GM23338 (cell line): ENCODE data around the gene BBOX1. TPM values are rescaled to one million over a fixed set of nuclear protein-coding genes. Genes with fewer than 3 reads are reported as not detected.

ENCODE experiments used
- ATAC-seq: fragments of 200-7000 bp; cut with Tn5 transposase; 3 replicates; pipeline ENCODE4 v1.9.1; 2020
- DNase-seq: peaks from one replicate; pipeline ENCODE4 v3.0.0-alpha.2; 2015; ENCODE audit warnings: low spot score
- H2AFZ ChIP-seq: fragments of 200-600 bp; sonication (generic); 2 replicates; pipeline ENCODE4 v1.8.0; 2016; ENCODE audit warnings: antibody characterized with exemption, mild to moderate bottlenecking, moderate library complexity
- H3F3A ChIP-seq: fragments of 200-600 bp; sonication (generic); replicated peaks from 2 replicates; pipeline ENCODE4 v1.8.0; 2017; ENCODE audit warnings: antibody characterized with exemption, mixed run types, low read depth
- H3K27ac ChIP-seq: fragments of 200-600 bp; sonication (generic); 2 replicates; pipeline ENCODE4 v1.6.1; 2016; ENCODE audit warnings: low read depth
- H3K27me3 ChIP-seq: fragments of 200-600 bp; sonication (generic); 2 replicates; pipeline ENCODE4 v1.8.0; 2016; ENCODE audit warnings: mild to moderate bottlenecking, mixed run types, moderate library complexity; ENCODE audit not compliant: insufficient read depth
- H3K36me3 ChIP-seq: fragments of 200-600 bp; sonication (generic); 2 replicates; pipeline ENCODE4 v1.8.0; 2016; ENCODE audit warnings: mild to moderate bottlenecking; ENCODE audit not compliant: insufficient read depth
- H3K4me1 ChIP-seq: fragments of 200-600 bp; sonication (generic); 2 replicates; pipeline ENCODE4 v1.8.0; 2016; ENCODE audit warnings: mild to moderate bottlenecking, moderate library complexity; ENCODE audit not compliant: insufficient read depth
- H3K4me2 ChIP-seq: fragments of 200-600 bp; sonication (generic); 2 replicates; pipeline ENCODE4 v1.7.1; 2017; ENCODE audit warnings: mixed run types
- H3K4me3 ChIP-seq: fragments of 200-600 bp; sonication (generic); 2 replicates; pipeline ENCODE4 v1.6.1; 2016; ENCODE audit warnings: mixed run types
- H3K79me2 ChIP-seq: fragments of 200-600 bp; sonication (generic); replicated peaks from 2 replicates; pipeline ENCODE4 v1.8.0; 2017; ENCODE audit warnings: mild to moderate bottlenecking; ENCODE audit not compliant: insufficient read depth
- H3K9me2 ChIP-seq: fragments of 200-600 bp; sonication (generic); 2 replicates; pipeline ENCODE4 v1.8.0; 2017; ENCODE audit not compliant: insufficient read depth
- H4K20me1 ChIP-seq: fragments of 200-600 bp; sonication (generic); replicated peaks from 2 replicates; pipeline ENCODE4 v1.8.0; 2017; ENCODE audit warnings: mild to moderate bottlenecking; ENCODE audit not compliant: insufficient read depth
- H3K27ac Mint-ChIP-seq: 2 replicates; pipeline ENCODE4 v1.8.0; 2020; ENCODE audit warnings: inconsistent platforms, mild to moderate bottlenecking, moderate library complexity, mixed read lengths
- H3K27me3 Mint-ChIP-seq: 3 replicates; pipeline ENCODE4 v1.8.0; 2022; ENCODE audit warnings: low read depth, mild to moderate bottlenecking, moderate library complexity, mixed read lengths, inconsistent platforms; ENCODE audit not compliant: insufficient read depth, poor library complexity
- H3K36me3 Mint-ChIP-seq: 3 replicates; pipeline ENCODE4 v1.8.0; 2021; ENCODE audit warnings: low read depth, mild to moderate bottlenecking, inconsistent platforms, moderate library complexity, mixed read lengths
- H3K4me1 Mint-ChIP-seq: 3 replicates; pipeline ENCODE4 v1.8.0; 2020; ENCODE audit warnings: mild to moderate bottlenecking, inconsistent platforms, mixed read lengths
- H3K4me3 Mint-ChIP-seq: 3 replicates; pipeline ENCODE4 v1.8.0; 2021; ENCODE audit warnings: moderate library complexity, mild to moderate bottlenecking, inconsistent platforms, mixed read lengths
- H3K9me3 Mint-ChIP-seq: 3 replicates; pipeline ENCODE4 v1.8.0; 2020; ENCODE audit warnings: moderate library complexity, mild to moderate bottlenecking, inconsistent platforms, mixed read lengths
- CREB1 ChIP-seq: fragments of 250-450 bp; sonication (Bioruptor Pico); IDR thresholded peaks from 2 replicates; pipeline ENCODE4 v1.5.0; 2020; ENCODE audit warnings: low read depth, mild to moderate bottlenecking, moderate library complexity
- EZH2 ChIP-seq: fragments of 200-600 bp; sonication (generic); IDR thresholded peaks from one replicate; pipeline ENCODE4 v1.8.0; 2017; ENCODE audit warnings: antibody characterized with exemption, mild to moderate bottlenecking, low read depth; ENCODE audit not compliant: unreplicated experiment
- NANOG ChIP-seq: IDR thresholded peaks from 2 replicates; pipeline ENCODE4 v1.6.1; 2016; ENCODE audit warnings: antibody characterized with exemption, borderline replicate concordance
- POLR2AphosphoS5 ChIP-seq: IDR thresholded peaks from 2 replicates; pipeline ENCODE4 v1.6.1; 2016; ENCODE audit warnings: antibody characterized with exemption, low read depth
- ZNF114 ChIP-seq: fragments of 250-450 bp; sonication (Bioruptor Pico); IDR thresholded peaks from 2 replicates; pipeline ENCODE4 v1.5.0; 2020; ENCODE audit warnings: mild to moderate bottlenecking, moderate library complexity
- ZNF331 ChIP-seq: fragments of 250-450 bp; sonication (Bioruptor Pico); IDR thresholded peaks from 2 replicates; pipeline ENCODE4 v1.5.0; 2020; ENCODE audit warnings: low read depth, mild to moderate bottlenecking, moderate library complexity
- polyA plus RNA-seq: library from polyadenylated mRNA; unstranded; fragments of >200 nt; fragmentation: Nextera tagmentation; extraction: Ambion mirVana; gene quantifications from 2 replicates; pipeline ENCODE4 v1.2.1, GENCODE V29; 2016
- total RNA-seq: library from RNA; depleted of rRNA; stranded (reverse); fragments of >200 nt; shearing (Covaris generic); gene quantifications from 2 replicates; pipeline ENCODE4 v1.2.3, GENCODE V29; 2014
- TF ChIP-seq, protein P1 (sequence below): fragments of 250-450 bp; sonication (Bioruptor Pico); IDR thresholded peaks from 2 replicates; pipeline ENCODE4 v1.5.0; 2020; ENCODE audit warnings: mild to moderate bottlenecking, moderate library complexity

BBOX1 gene
- total and polyA plus RNA-seq, 2 experiments from 2014 or later, result not detected

DNA sequence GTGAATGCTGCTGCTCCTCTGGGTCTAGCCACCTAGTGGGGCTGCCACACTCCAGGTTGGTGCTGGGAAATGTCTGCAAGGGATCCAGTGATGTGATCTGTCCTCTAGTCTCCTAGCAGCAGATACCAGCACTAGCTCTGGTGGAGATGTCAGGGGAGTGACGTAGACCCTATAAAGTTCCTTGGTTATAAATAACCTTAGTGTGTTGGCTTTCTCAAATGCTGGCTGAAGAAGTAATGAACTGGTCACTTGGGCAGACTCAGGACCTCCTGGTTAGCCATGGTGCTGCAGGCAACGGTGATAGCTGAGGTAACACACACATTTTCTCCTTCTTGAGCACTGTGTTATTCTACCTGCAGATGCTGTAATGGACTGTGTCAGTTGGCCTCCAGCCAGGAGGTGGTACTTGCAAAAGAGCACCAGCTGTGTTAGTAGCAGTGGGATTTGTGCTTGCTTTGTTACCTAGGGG lies 35.5 kb downstream of the BBOX1 start (continued):
- TF ChIP-seq, protein P1, sequence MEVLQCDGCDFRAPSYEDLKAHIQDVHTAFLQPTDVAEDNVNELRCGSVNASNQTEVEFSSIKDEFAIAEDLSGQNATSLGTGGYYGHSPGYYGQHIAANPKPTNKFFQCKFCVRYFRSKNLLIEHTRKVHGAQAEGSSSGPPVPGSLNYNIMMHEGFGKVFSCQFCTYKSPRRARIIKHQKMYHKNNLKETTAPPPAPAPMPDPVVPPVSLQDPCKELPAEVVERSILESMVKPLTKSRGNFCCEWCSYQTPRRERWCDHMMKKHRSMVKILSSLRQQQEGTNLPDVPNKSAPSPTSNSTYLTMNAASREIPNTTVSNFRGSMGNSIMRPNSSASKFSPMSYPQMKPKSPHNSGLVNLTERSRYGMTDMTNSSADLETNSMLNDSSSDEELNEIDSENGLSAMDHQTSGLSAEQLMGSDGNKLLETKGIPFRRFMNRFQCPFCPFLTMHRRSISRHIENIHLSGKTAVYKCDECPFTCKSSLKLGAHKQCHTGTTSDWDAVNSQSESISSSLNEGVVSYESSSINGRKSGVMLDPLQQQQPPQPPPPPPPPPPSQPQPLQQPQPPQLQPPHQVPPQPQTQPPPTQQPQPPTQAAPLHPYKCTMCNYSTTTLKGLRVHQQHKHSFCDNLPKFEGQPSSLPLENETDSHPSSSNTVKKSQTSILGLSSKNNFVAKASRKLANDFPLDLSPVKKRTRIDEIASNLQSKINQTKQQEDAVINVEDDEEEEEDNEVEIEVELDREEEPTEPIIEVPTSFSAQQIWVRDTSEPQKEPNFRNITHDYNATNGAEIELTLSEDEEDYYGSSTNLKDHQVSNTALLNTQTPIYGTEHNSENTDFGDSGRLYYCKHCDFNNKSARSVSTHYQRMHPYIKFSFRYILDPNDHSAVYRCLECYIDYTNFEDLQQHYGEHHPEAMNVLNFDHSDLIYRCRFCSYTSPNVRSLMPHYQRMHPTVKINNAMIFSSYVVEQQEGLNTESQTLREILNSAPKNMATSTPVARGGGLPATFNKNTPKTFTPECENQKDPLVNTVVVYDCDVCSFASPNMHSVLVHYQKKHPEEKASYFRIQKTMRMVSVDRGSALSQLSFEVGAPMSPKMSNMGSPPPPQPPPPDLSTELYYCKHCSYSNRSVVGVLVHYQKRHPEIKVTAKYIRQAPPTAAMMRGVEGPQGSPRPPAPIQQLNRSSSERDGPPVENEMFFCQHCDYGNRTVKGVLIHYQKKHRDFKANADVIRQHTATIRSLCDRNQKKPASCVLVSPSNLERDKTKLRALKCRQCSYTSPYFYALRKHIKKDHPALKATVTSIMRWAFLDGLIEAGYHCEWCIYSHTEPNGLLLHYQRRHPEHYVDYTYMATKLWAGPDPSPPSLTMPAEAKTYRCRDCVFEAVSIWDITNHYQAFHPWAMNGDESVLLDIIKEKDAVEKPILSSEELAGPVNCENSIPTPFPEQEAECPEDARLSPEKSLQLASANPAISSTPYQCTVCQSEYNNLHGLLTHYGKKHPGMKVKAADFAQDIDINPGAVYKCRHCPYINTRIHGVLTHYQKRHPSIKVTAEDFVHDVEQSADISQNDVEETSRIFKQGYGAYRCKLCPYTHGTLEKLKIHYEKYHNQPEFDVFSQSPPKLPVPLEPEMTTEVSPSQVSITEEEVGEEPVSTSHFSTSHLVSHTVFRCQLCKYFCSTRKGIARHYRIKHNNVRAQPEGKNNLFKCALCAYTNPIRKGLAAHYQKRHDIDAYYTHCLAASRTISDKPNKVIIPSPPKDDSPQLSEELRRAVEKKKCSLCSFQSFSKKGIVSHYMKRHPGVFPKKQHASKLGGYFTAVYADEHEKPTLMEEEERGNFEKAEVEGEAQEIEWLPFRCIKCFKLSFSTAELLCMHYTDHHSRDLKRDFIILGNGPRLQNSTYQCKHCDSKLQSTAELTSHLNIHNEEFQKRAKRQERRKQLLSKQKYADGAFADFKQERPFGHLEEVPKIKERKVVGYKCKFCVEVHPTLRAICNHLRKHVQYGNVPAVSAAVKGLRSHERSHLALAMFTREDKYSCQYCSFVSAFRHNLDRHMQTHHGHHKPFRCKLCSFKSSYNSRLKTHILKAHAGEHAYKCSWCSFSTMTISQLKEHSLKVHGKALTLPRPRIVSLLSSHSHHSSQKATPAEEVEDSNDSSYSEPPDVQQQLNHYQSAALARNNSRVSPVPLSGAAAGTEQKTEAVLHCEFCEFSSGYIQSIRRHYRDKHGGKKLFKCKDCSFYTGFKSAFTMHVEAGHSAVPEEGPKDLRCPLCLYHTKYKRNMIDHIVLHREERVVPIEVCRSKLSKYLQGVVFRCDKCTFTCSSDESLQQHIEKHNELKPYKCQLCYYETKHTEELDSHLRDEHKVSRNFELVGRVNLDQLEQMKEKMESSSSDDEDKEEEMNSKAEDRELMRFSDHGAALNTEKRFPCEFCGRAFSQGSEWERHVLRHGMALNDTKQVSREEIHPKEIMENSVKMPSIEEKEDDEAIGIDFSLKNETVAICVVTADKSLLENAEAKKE, result no peak
- no peak for TF ChIP-seq CREB1 (CRISPR knock-in tag)
- no peak for TF ChIP-seq NANOG
- no peak for TF ChIP-seq EZH2

DNA sequence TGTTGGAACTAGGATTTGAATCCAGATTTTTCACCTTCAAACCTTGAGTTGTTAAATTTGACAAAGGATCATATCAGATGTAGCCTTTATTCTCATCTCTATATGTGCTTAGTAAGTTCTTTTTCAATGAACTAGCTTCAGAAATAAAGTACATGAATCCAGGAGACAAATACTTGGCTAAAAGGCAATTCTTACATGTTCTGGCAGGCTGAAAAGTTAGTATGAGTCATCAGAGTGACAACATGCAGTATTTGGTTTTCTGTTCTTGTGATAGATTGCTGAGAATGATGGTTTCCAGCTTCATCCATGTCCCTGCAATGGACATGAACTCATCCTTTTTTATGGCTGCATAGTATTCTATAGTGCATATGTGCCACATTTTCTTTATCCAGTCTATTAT lies 40.4 kb downstream of the BBOX1 start:
- H4K20me1 ChIP-seq, result no peaks in the 10 kb centered on the region
- H3F3A ChIP-seq, result no peaks in the 10 kb centered on the region
- H3K36me3 Mint-ChIP-seq, result no peaks in the 10 kb centered on the region
- no peak overlapping the region for H3K4me2 ChIP-seq
- H3K4me1 ChIP-seq, result 0 out of 2 replicates have a peak, but pooled peaks cover 4% of the 10 kb centered on the region
- H3K79me2 ChIP-seq, result no peaks in the 10 kb centered on the region
- no peak overlapping the region for H3K27ac Mint-ChIP-seq
- H3K4me3 ChIP-seq, result no peak overlapping the region
- peaks cover 10% of the 10 kb centered on the region for H3K4me1 Mint-ChIP-seq
- no peaks in the 10 kb centered on the region for H3K36me3 ChIP-seq
- no peak overlapping the region for H2AFZ ChIP-seq
- DNase-seq (no peak), ATAC-seq (no peak)
- H3K27me3 ChIP-seq, result no peaks in the 10 kb centered on the region
- no peaks in the 10 kb centered on the region for H3K9me3 Mint-ChIP-seq
- no peak overlapping the region for H3K4me3 Mint-ChIP-seq
- no peaks in the 10 kb centered on the region for H3K27me3 Mint-ChIP-seq
- H3K27ac ChIP-seq, result no peak overlapping the region
- no peaks in the 10 kb centered on the region; the same call in 1 of the 2 replicates for H3K9me2 ChIP-seq
- TF ChIP-seq ZNF114, result no peak
- TF ChIP-seq ZNF331 (CRISPR knock-in tag), result no peak
- no peak for TF ChIP-seq POLR2AphosphoS5
- TF ChIP-seq, protein P1, result no peak
